ENCODE measurements around the gene CHCHD3.

GRCh38 chr7:133025056-133025455 is 56.8 kb downstream of the CHCHD3 start:
- TF ChIP-seq POLR2AphosphoS5 (IDR thresholded peaks at IDR 0.05; ENCODE audit: borderline replicate concordance, low read depth, low read length) (no peak), EZH2 (IDR thresholded peaks at IDR 0.05) (no peak)
